Ovary (tissue), 9 donors: ENCODE measurements around the gene DOK6. TPM values are rescaled to one million over a fixed set of nuclear protein-coding genes. Genes with fewer than 3 reads are reported as not detected.

ENCODE experiments used
- DNase-seq, 5 donors: peaks; one replicate each; pipeline ENCODE4 v3.0.0-alpha.2; 2019 to 2020
- H3K27ac ChIP-seq, 2 donors: fragments of 200-600 bp; one replicate each; pipeline versions ENCODE4 v1.5.1 to v1.8.0; 2019 to 2022
- H3K27me3 ChIP-seq: fragments of 200-600 bp; one replicate; pipeline ENCODE4 v1.8.0; 2022
- H3K36me3 ChIP-seq: fragments of 200-600 bp; sonication (generic); one replicate; pipeline ENCODE4 v1.5.1; 2019
- H3K4me1 ChIP-seq: one replicate; pipeline ENCODE4 v1.8.1; 2013; ENCODE audit warnings: mild to moderate bottlenecking, moderate library complexity; ENCODE audit not compliant: insufficient read depth
- H3K4me3 ChIP-seq: fragments of 200-600 bp; sonication (generic); one replicate; pipeline ENCODE4 v1.5.1; 2017
- H3K9me3 ChIP-seq, 2 donors: fragments of 200-600 bp in 1 of 2; sonication (generic) in 1 of 2; one replicate each; pipeline versions ENCODE4 v1.5.1 to v1.8.1; 2013 to 2019; ENCODE audit warnings: mild to moderate bottlenecking in 1 of 2, moderate library complexity in 1 of 2
- EP300 ChIP-seq: sonication (generic); formaldehyde crosslinking; IDR thresholded peaks from one replicate; pipeline ENCODE4 v1.6.1; 2017; ENCODE audit warnings: antibody characterized with exemption
- POLR2A ChIP-seq: fragments of 450-650 bp; IDR thresholded peaks from one replicate; pipeline ENCODE4 v1.6.1; 2017; ENCODE audit warnings: antibody characterized with exemption, mild to moderate bottlenecking, moderate library complexity
- WGBS, 3 donors: extraction: QIAGEN DNeasy Blood & Tissue Kit in 1 of 3; methylation state at CpG; one replicate each; pipeline versions ENCODE4 v1.1.5 to v1.1.7; 2013 to 2017; 5-methylcytosine and 5-hydroxymethylcytosine counted together
- intact Hi-C, 4 donors: fragments of 100-400 bp; cut with DNase I; formaldehyde crosslinking; loops; one replicate each; pipeline versions ENCODE4 v1.11.0 to v1.15.1; 2022 to 2023
- polyA plus RNA-seq, 2 donors: library from polyadenylated mRNA; stranded (reverse); fragments of 200-250 nt in 1 of 2; fragments of 350-450 nt in 1 of 2; fragmentation: Illumina TruSeq in 1 of 2; extraction: RNeasy Lipid Tissue Mini Kit (QIAGEN cat#74804) in 1 of 2; gene quantifications; one replicate each; pipeline ENCODE4 v1.2.3, GENCODE V29; 2013 to 2014
- total RNA-seq, 7 donors: library from RNA; depleted of rRNA in 2 of 7; stranded (reverse); fragments of >200 nt in 2 of 7; fragmentation: NEBNext Ultra II Directional in 3 of 7; extraction: Animal tissue kit (Norgen Biotek cat#: 25700) in 3 of 7; gene quantifications; one replicate each; pipeline versions ENCODE4 v1.1.0 to v1.2.4, GENCODE V29; 2016 to 2023
- TF ChIP-seq, protein P1 (sequence below), 3 donors: fragments of 450-650 bp in 2 of 3; fragments of 200-600 bp in 1 of 3; IDR thresholded peaks; one replicate each; pipeline versions ENCODE4 v1.5.1 to v1.8.0; 2016 to 2022; ENCODE audit warnings: antibody characterized with exemption in 3 of 3, mild to moderate bottlenecking in 1 of 3
- donor health status: DM: no; HTN: no; CAD: no; lungs with moderate emphysema.
- donor health status: DM: no; HTN: no; CAD: no.
- donor health status: Bipolar disorder and iron deficiency.
- donor health status: DM: yes; HTN: yes; CAD: no.
- donor health status: DM: no; HTN: no; CAD: no.
- donor health status: DM: yes; HTN: yes; CAD: no.

DOK6 gene
- total and polyA plus RNA-seq, 9 donors = 1.3 to 4.4 (median 2.8) TPM

DNA sequence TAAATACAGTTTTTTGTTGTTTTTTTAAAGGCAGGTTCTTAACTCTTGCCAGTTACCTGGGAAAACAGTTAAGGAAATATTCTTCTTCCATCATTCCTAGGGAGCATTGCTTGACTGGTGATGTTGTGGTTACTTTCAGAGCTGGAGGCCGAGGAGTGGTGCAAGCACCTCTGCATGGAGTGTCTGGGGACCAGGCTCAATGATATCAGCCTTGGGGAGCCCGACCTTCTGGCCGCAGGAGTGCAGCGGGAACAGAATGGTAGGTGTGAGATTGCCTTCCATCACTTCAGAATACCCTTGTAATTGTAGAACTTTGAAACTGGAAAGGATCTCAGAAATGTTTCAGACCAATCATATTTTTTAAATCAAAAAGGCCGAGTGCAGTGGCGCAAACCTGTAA is 276.9 kb downstream of the DOK6 start:
- H3K4me3 ChIP-seq = no peak overlapping the region
- H3K9me3 ChIP-seq = no peaks in the 10 kb centered on the region
- no peaks in the 10 kb centered on the region for H3K36me3 ChIP-seq
- 96 to 98% (median 97%) methylated on average over 6 of the region's 6 CpGs for WGBS, 3 donors
- no peaks in the 10 kb centered on the region for H3K27me3 ChIP-seq
- no peak overlapping the region for H3K27ac ChIP-seq
- peaks cover 3% of the 10 kb centered on the region for H3K4me1 ChIP-seq
- intact Hi-C loops = no loop called here
- DNase-seq = no peak
- no peak for TF ChIP-seq POLR2A
- TF ChIP-seq, protein P1, sequence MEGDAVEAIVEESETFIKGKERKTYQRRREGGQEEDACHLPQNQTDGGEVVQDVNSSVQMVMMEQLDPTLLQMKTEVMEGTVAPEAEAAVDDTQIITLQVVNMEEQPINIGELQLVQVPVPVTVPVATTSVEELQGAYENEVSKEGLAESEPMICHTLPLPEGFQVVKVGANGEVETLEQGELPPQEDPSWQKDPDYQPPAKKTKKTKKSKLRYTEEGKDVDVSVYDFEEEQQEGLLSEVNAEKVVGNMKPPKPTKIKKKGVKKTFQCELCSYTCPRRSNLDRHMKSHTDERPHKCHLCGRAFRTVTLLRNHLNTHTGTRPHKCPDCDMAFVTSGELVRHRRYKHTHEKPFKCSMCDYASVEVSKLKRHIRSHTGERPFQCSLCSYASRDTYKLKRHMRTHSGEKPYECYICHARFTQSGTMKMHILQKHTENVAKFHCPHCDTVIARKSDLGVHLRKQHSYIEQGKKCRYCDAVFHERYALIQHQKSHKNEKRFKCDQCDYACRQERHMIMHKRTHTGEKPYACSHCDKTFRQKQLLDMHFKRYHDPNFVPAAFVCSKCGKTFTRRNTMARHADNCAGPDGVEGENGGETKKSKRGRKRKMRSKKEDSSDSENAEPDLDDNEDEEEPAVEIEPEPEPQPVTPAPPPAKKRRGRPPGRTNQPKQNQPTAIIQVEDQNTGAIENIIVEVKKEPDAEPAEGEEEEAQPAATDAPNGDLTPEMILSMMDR (IDR thresholded peaks at IDR 0.05) = no peak
- TF ChIP-seq EP300 = no peak

DNA sequence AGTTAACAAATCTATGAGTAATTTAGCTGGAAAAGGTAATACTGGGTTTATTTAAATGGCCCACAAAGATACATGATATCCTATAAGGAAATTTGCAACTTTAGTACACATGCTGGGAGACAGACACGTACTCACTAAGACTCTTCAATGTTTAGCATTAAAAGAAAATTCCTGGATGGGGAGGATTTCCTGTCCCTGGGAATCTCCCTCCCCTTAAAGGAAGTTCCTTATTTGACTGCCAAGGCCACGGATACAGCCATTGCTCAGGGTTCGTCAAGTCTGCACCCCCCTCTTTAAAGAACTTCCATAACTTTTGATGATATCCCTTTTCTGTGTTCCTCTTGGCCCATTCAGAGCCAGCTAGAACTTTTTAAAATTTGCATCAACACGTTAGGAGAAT is 279.4 kb downstream of the DOK6 start:
- Histone ChIP-seq H3K4me3 (no peak overlapping the region), H3K36me3 (no peaks in the 10 kb centered on the region)

GRCh38 chr18:69683176-69683575 is 282.5 kb downstream of the DOK6 start:
- no peaks in the 10 kb centered on the region for H3K9me3 ChIP-seq
- H3K36me3 ChIP-seq = no peaks in the 10 kb centered on the region
- 74 to 90% (median 83%) methylated on average over 2 of the region's 2 CpGs for WGBS, 3 donors
- intact Hi-C loops = no loop called here
- no peaks in the 10 kb centered on the region for H3K27me3 ChIP-seq
- no peak overlapping the region for H3K4me3 ChIP-seq
- H3K4me1 ChIP-seq = no peaks in the 10 kb centered on the region
- TF ChIP-seq, protein P1 (IDR thresholded peaks at IDR 0.05) = no peak
- TF ChIP-seq EP300 = no peak
- no peak for TF ChIP-seq POLR2A
- DNase-seq = no peak
- H3K27ac ChIP-seq = no peak overlapping the region

More for the DNA sequence above, 279.4 kb downstream of the DOK6 start:
- Histone ChIP-seq H3K27ac (no peak overlapping the region), H3K4me1 (no peaks in the 10 kb centered on the region), H3K27me3 (no peaks in the 10 kb centered on the region), H3K9me3 (no peaks in the 10 kb centered on the region)
- intact Hi-C loops = no loop called here
- WGBS, 3 donors = 79 to 83% (median 80%) methylated on average over 4 of the region's 4 CpGs
- DNase-seq = no peak
- TF ChIP-seq, protein P1 (IDR thresholded peaks at IDR 0.05) = no peak
- TF ChIP-seq EP300 = no peak
- TF ChIP-seq POLR2A = no peak

DNA sequence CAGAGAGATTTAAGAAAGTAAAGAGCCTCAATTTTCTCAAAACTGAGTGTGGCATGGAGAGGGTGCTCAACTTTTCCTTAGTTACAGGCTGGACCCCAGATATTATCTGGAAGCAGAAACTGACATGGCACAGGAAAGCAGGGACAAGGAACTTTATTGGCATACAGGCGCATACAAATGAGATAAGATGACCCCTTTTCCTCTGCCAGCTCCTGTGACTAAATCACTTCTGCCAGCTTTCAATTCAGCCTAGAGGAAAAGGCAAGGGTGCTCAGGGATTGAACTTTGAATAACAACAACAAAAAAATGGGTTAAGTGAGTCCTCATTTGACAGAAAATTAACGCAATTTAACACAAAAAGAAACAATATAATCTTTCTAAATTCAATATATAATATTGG is 284.1 kb downstream of the DOK6 start:
- Histone ChIP-seq H3K36me3 (no peaks in the 10 kb centered on the region), H3K9me3 (no peaks in the 10 kb centered on the region), H3K4me3 (no peak overlapping the region), H3K4me1 (no peaks in the 10 kb centered on the region), H3K27me3 (no peaks in the 10 kb centered on the region), H3K27ac (no peak overlapping the region)
- intact Hi-C loops = no loop called here
- WGBS, 3 donors = 65 to 92% (median 67%) methylated on average over 2 of the region's 2 CpGs
- DNase-seq = no peak
- TF ChIP-seq POLR2A (no peak), EP300 (no peak)
- TF ChIP-seq, protein P1 (IDR thresholded peaks at IDR 0.05) = no peak

DNA sequence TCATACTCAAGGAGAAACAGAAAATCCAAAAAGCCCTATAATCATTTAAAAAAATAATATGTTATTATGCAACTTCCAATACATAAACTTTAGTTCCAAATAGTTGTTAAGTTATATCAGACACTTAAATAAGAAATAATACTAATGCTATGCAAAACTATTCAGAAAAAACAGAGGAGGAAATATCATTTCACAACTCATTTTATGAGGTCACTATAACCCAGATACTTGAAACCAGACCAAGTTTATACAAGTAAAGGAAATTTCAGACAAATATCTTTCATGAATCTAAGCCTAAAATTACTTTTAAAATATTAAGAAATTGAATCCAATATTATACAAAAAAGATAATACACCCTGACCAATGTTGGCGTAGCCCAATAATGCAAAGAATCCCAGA is 286.2 kb downstream of the DOK6 start:
- Histone ChIP-seq H3K36me3 (no peaks in the 10 kb centered on the region), H3K4me1 (no peaks in the 10 kb centered on the region), H3K4me3 (no peak overlapping the region), H3K27me3 (no peaks in the 10 kb centered on the region), H3K9me3 (no peaks in the 10 kb centered on the region), H3K27ac (no peak overlapping the region)
- whole genome bisulfite sequencing, 3 donors = 0 to 1% (median 0%) methylated on average over 1 of the region's 1 CpG
- DNase-seq = no peak
- TF ChIP-seq, protein P1 (IDR thresholded peaks at IDR 0.05) = no peak
- no peak for TF ChIP-seq POLR2A
- TF ChIP-seq EP300 = no peak
- intact Hi-C loops = no loop called here
